GM12872 (cell line): ENCODE data around the gene DNAI4.

Source experiments
- TF ChIP-seq, protein P1 (sequence below): IDR thresholded peaks from 3 replicates; pipeline ENCODE4 v1.5.1; 2011; ENCODE audit warnings: low read depth, mild to moderate bottlenecking, low read length, moderate library complexity; ENCODE audit not compliant: insufficient read depth

Gene DNAI4

GRCh38 chr1:66925558-66925910, 878 bp upstream of the DNAI4 start:
- TF ChIP-seq, protein P1, sequence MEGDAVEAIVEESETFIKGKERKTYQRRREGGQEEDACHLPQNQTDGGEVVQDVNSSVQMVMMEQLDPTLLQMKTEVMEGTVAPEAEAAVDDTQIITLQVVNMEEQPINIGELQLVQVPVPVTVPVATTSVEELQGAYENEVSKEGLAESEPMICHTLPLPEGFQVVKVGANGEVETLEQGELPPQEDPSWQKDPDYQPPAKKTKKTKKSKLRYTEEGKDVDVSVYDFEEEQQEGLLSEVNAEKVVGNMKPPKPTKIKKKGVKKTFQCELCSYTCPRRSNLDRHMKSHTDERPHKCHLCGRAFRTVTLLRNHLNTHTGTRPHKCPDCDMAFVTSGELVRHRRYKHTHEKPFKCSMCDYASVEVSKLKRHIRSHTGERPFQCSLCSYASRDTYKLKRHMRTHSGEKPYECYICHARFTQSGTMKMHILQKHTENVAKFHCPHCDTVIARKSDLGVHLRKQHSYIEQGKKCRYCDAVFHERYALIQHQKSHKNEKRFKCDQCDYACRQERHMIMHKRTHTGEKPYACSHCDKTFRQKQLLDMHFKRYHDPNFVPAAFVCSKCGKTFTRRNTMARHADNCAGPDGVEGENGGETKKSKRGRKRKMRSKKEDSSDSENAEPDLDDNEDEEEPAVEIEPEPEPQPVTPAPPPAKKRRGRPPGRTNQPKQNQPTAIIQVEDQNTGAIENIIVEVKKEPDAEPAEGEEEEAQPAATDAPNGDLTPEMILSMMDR = no peak

- TF ChIP-seq, protein P1 = no peak
Observed at GRCh38 chr1:66920543-66920942, 4.1 kb downstream of the DNAI4 start.

GRCh38 chr1:66919828-66920227, 4.8 kb downstream of the DNAI4 start:
- TF ChIP-seq, protein P1 = no peak

GRCh38 chr1:66919063-66919462, 5.6 kb downstream of the DNAI4 start:
- TF ChIP-seq, protein P1 = no peak

DNA sequence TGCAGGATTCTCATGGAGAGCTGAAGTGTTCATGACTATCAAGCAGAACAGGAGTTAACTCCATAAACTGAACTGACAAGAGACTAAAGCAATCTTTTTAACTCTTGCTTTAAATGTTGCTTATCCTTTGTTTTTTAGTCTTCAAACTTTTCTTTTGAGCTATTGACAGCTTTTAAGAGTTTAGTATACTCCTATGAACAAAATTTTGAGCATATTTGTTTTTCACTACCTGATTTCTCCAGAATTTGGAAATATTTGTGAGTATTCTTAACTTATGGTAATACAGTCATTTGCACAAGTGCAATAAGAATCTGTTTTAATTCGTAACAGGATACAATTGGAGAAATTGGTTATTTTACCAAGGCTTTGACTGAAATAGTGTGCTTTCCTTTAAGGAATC, 7.2 kb downstream of the DNAI4 start:
- TF ChIP-seq, protein P1 = no peak

GRCh38 chr1:66916320-66916719, 8.3 kb downstream of the DNAI4 start:
- TF ChIP-seq, protein P1 = no peak

- TF ChIP-seq, protein P1 = no peak
Observed at GRCh38 chr1:66893712-66894111, 30.9 kb downstream of the DNAI4 start.

DNA sequence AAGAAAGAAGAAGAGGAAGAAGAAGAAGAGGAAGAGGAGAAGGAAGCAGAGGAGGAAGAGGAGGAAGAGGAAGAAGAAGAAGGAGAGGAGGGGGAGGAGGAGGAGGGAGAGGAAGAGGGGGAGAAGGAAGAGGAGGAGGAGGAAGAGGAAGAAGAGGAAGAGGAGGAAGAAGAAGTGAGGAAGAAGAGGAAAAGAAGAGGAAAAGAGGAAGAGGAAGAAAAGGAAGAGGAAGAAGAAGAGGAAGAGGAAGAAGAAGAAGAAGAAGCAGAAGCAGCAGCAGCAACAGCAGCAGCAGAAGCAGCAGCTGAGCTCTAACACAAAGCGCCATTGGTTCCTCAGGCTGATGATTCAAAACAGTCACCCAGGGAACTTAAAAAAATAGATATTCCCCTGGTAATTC, 34.0 kb downstream of the DNAI4 start:
- TF ChIP-seq, protein P1 = no peak
